ENCODE results near the gene RSRC1.
"Not testable (repeated sequence)": the region's sequence is repeated elsewhere in the genome, so short reads cannot be mapped to it uniquely, and the experiment has no call there.

The RSRC1 gene

DNA sequence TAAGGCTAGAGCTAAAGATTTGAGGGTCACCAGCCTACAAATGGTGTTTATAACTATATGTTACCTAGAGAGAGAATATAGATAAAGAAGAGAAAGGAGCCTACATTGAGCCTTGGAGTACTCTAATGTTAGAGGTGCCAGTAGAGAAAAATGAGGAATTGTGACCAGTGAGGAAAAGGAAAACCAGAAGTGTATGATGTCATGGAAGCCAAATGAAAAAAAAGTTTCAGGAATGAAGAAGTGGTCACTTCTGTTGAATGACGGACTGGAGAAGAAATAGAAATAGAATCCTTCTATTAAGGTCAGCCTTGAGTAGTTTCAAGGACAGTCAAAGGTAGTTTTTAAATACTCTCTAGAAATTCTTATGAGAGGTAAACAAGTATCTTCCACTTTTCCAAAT lies 409.9 kb downstream of the RSRC1 start:
- DNase-seq (ENCODE audit: low read depth in 2 of 2, low spot score in 1 of 2) = no peak

DNA sequence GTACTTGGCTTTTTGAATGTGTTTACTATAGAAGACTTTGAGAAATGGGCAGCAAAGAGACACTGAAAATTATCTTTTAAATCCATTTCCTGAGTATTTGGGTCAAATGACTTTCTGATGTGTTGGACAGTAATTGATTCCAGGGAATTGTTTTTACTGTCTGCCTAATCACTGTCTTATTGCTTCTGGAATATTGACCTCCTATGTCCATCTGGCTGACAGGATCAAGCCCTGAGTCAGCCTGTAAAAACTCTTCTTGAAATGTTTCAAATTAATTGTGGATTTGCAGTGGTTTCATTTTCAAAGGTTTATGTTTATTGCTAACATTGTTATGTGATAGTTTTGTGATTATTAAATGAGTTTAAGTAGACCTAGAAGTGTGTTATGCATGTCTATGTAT lies 410.5 kb downstream of the RSRC1 start:
- no peak for DNase-seq (ENCODE audit: low read depth in 2 of 2, low spot score in 1 of 2)

DNA sequence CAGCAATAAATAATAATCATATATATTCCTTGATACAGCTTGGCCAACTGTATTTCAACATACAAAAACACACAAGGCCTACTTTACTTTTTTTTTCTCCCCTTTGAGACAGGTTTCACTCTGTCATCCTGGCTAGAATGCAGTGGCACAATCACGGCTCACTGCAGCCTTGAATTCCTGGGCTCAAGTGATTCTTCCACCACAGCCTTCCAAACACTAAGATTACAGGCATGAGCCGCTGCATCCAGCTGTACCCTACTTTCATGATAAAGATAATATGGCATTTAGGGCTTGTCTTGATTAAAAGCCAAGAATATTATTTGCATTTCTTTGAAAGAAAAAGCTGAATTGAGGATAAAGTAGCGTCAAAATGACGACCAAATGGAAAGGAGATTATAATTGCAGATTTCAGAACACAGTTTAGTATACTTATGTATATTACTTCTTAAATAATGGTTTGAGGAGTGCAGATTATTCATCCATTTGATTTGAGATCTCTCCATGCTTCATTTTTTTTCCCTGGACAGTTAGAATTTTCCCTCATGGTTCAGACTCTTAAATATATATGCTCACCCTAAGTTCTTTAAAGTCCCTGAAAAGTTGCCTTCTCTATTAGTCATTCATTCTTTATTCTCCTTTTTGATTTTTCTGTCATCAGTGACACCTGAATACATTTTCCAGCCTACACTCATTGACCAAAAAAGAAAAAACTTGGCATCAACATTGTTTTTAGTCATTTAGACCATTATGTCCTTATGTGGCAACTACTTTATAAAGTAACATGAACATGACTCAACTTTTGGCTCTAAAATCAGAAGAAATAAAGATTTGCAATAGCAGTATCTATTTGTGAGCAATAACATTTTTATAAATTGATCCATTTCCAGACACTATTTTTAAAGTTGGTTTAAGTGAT lies 412.6 kb downstream of the RSRC1 start:
- no peak for DNase-seq (ENCODE audit: low read depth in 2 of 2, low spot score in 1 of 2)

DNA sequence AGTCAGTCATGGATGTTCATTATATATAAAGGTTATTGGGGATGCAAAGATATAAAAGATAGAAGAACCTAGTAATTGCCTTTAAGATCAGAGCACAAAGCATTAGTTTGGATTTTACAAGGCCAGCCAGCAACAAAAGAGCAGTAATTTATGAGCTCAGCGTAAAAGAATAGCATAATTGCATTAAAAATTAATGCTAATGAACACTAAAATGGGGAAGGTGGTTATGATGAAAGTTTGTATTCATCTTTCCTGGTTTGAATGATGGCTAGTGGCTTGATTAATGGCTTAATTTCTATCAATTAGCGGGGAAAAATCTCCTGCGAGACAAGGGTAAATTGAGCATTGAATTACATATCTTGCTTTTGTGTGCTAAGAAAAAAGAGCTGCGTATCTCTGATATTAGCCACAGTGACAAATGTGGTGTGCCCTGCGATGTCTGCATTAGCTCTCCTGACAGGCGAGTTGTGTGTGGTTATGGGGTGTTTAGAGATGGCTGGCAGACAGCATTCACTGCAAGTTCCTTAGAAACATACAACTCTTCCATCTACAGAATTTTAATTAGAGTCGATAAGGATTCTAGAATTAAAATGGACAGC lies 418.3 kb downstream of the RSRC1 start:
- no peak for DNase-seq (ENCODE audit: low read depth in 2 of 2, low spot score in 1 of 2)

DNA sequence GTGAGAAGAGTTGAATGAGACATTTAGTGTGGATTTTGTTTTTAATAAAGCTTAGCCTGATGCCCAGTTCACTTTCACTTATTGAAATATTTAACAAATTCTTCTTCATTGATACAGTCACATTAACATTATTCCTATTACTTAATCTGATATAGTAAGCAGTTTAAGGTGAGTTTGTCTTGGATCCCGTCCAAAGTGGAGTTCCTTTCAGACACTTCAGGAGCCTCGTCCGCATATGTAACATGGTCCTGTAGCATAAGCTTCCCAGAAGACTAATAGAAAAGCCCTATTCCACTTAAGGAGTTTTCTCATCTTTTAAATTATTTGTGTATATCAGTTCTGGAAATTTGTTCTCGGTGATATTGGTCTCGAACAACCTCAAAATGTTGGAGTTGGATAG lies 421.4 kb downstream of the RSRC1 start:
- DNase-seq (ENCODE audit: low read depth in 2 of 2, low spot score in 1 of 2) = no peak

DNA sequence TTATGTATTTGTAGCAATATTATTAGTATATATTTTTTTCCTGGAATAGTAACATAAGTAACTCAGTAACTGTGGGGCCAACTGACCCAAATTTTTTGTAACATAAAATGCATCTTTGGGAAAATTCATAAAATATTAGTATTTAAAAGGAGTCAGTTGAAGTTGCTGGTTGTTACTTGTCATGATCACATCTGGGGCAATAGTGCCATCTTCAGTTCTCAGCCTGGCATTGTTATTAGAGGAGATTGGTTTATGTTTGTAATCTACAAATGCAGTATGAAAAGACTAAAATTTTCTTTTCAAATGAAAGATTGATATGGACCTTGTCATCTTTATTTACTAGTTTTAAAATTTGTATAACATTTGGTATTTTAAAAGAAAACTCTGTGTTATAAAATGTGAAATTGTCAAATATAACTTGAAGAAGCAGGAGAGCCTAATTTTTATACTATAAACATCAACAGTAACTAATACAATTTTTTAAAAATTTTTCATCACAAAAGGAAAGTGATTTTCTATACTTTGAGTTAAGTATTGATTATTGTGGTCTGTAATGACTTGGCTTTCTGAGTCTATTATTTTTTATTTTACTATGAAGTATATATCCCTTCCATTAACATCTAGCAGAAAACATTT lies 422.3 kb downstream of the RSRC1 start:
- no peak for DNase-seq (ENCODE audit: low read depth in 2 of 2, low spot score in 1 of 2)

DNA sequence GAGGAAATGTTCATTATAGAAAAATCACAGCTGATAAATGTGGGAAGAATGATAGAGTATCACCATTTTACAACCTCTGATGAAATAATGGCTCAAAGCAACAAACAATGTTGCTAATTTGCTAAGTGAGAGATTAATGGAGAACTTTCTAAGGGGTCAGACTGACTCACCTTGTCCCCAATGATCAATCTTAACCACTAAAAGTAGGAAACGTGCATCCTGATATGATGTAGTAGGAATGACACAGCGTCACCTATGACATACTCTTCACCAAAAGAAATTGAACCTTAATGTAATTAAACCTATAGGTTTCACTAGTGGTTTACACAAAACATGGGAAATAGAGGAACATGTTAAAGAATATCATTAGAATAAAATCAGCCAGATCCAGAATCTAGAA lies 426.0 kb downstream of the RSRC1 start:
- DNase-seq (ENCODE audit: low read depth in 2 of 2, low spot score in 1 of 2) = no peak

DNA sequence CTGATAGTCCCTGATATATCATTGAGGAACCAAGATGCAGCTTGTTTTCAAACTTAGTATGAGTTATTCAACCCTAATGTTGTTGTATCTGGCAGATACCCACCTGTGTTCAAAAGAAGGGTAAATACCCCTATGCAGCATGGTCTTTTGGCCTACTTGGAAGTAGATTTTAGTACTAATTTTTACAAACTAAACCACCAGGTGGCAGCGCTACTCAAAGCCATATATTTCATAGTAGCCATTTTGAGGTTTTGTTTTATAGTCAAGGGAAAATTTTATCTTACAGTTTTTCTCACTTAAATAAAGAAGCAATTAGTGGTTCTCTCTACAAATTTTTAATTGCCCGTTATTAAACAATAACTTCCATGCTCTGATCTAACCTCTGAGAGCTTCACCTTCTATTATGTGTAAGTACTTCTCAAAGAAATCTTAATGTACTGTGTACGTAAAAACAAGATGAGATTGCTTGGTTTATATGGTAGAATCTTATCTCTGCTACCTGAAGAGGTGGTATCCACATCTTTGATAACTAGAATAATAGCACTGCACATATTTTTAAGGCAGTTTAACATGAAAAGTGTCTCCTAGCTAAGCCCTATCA lies 429.6 kb downstream of the RSRC1 start:
- no peak for DNase-seq (ENCODE audit: low read depth in 2 of 2, low spot score in 1 of 2)

DNA sequence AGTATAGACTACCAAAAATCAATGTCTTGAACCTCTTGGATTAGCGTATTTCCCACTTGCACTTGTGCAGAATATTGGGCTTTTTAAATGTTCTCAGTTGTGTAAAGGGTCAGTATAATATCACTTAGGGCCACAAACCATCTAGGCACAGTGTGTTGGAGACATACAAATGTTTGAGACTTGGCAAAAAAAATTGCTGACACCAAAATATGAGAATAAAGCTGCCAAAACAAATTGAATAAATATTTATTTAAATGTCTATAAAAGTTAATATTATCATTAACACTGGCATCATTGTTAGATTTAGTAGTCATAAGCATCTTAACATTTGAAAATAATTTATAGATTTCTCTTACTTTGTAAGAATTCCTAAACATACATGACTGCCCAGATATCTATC lies 430.2 kb downstream of the RSRC1 start:
- DNase-seq (ENCODE audit: low read depth in 2 of 2, low spot score in 1 of 2) = no peak

DNA sequence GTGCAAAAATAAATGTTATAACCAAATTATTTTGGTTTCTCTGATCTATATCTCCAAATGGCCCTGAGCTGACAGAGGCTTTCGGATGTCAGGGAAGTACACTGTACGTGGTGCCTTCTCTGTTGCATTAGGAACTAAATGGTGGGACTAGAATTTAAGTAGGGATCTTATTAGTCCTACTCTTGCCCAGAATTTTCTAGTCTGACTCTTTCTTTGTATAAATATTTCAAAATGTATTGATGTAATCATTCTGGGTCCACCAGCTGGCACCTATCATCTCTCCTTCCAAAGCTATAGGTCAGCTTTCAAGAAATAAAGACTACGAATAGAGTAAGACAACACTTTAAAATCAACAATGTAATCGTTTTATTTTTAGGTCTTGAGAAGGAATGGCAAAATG lies 438.8 kb downstream of the RSRC1 start:
- no peak for DNase-seq (ENCODE audit: low read depth in 2 of 2, low spot score in 1 of 2)

DNA sequence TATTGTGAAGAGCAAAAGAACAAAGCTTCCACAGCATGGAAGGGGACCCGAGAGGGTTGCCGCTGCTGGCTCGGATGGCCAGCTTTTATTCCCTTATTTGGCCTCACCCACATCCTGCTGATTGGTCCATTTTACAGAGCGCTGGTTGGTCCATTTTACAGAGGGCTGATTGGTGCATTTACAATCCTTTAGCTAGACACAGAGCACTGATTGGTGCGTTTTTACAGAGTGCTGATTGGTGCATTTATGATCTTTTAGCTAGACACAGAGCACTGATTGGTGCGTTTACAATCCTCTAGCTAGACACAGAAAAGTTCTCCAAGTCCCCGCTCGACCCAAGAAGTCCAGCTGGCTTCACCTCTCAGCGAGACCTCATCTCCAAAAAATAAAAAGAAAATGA lies 440.0 kb downstream of the RSRC1 start:
- DNase-seq (ENCODE audit: low read depth in 2 of 2, low spot score in 1 of 2) = not testable (repeated sequence)

DNA sequence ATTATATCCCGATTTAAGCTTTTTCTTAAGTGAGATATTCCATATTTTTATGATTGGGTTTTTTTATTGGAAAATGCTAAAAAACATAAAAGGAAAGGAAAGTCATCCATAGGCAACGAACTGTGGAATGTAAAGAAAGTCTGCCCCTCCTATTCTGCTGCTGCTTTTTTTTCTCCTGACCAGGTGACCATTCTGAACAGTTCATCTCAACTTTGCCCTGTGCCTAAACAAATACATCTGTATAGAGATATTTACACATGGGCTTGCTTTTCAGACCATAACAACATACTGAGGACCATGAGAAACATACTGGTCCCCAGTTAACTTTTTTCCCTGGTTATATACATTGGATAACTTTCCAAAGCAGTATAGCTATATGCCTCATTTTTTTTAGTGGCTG lies 442.2 kb downstream of the RSRC1 start:
- no peak for DNase-seq (ENCODE audit: low read depth in 2 of 2, low spot score in 1 of 2)

DNA sequence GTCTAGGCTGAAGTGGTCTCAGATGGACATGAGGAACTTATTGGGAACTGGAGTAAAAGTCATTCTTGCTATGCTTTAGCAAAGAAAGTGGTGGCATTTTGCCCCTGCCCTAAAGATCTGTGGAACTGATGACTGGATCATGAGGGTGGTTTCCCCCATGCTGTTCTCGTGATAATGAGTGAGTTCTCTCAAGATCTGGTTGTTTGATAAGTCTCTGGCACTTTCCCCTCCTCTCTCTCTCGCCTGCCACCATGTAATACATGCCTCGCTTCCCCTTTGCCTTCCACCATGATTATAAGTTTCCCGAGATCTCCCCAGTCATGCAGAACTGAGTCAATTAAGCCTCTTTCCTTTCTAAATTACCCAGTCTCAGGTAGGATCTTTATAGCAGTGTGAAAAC lies 449.6 kb downstream of the RSRC1 start:
- DNase-seq (ENCODE audit: low read depth in 2 of 2, low spot score in 1 of 2) = no peak

DNA sequence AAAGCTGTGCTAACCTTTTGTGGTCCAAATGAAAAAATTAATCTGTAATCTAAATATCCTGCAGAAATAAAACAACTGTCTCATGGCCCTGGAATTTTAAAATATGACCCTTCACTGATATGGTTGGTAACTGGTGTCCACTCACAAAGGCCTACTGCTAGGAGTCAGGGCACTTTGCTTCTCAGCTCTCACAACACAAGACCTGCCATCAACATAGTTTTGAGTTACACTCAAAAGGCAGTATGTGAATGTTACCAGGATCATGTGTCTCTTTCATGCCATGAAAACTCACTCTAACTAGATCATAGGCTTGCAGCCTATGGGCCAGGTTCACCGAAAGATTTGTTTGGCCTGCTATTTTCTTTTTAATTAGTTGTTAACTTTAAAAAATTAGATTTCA lies 451.1 kb downstream of the RSRC1 start:
- no peak for DNase-seq (ENCODE audit: low read depth in 2 of 2, low spot score in 1 of 2)

DNA sequence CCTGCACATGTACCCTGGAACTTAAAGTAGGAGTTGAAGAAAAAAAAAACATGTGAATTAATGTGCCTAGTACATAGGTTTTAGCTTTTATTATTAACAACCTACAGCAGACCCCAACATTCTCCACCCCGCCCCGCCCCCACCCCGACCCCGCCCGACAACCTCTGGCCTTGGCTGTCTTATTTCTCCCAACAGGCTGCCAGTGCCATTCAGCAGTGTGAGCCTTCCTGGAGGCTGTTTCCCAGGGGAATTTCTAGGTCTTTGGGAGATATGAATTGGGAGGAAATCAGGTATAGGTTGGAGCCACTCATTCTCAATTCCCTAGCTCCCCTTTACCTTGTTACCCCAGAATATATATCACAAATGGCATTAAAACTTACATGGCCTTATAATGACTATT lies 452.8 kb downstream of the RSRC1 start:
- DNase-seq (ENCODE audit: low read depth in 2 of 2, low spot score in 1 of 2) = no peak

DNA sequence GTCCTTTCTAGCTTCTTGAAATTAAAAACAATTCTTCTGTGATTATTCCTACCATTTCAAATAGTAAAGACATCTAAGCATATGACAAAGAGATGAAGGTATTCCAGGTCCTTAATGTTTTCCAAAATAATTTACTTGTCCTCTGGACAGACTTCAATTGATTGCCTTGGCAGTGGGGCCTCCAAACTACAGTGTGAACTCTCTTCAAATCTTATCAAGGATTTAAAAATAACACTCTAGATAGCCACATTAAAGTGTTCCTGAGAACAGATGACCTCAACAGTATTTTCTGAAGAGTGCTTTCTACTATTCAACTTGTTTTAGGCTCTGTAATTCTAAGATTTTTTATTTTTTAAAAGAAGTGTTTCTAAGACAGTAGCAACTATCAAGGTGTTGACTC lies 453.2 kb downstream of the RSRC1 start:
- no peak for DNase-seq (ENCODE audit: low read depth in 2 of 2, low spot score in 1 of 2)

DNA sequence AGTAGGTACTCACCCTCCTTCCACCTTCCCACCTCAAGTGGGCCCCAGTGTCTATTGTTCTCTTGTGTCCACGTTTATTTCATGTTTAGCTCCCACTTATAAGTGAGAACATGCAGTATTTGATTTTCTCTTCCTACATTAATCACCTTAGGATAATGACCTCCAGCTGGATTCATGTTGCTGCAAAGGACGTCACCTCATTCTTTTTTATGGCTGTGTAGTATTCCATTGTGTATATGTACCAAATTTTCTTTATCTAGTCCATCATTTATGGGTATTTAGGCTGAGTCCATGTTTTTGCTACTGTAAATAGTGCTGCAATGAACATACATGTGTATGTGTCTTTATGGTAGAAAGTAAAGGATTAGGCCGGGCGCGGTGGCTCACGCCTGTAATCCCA lies 455.2 kb downstream of the RSRC1 start:
- no peak for DNase-seq (ENCODE audit: low read depth in 2 of 2, low spot score in 1 of 2)

DNA sequence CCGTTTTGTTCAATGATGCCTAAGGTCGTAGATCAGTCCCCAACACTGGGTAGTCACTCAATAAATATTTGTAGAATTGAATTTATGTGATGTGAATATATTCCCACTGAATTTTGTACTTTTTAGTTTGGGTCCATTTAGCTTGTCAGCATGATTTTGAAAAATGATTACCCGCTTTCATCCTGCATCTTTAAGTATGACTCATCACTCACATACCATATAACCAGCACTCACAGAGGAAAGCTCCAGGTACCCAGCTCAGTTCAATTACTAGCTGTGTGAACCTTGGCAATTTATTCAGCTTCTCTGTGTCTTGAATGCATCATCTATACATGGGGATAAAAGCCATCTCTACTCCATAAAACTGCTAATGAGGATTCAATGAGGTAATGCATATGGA lies 458.9 kb downstream of the RSRC1 start:
- DNase-seq (ENCODE audit: low read depth in 2 of 2, low spot score in 1 of 2) = no peak

DNA sequence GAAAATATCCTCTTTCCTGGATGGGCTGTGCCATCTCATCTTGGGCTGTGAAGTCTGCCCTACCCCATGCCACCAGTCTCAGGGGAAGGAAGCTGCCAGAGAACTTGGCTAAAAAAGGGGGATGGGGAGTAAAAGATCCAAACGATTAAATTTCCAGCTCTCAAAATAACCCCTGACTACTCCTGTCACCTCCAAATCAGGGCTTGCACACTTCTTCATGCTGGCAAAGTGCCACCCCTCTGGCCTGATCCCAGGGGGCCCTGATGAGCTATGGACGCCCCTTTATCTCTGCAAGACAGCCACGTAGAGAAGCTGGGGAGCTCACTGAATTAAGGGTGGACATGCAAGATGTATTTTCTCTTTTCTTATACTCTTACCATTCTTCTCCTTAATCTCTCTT lies 459.9 kb downstream of the RSRC1 start:
- DNase-seq (ENCODE audit: low read depth in 2 of 2, low spot score in 1 of 2) = no peak

DNA sequence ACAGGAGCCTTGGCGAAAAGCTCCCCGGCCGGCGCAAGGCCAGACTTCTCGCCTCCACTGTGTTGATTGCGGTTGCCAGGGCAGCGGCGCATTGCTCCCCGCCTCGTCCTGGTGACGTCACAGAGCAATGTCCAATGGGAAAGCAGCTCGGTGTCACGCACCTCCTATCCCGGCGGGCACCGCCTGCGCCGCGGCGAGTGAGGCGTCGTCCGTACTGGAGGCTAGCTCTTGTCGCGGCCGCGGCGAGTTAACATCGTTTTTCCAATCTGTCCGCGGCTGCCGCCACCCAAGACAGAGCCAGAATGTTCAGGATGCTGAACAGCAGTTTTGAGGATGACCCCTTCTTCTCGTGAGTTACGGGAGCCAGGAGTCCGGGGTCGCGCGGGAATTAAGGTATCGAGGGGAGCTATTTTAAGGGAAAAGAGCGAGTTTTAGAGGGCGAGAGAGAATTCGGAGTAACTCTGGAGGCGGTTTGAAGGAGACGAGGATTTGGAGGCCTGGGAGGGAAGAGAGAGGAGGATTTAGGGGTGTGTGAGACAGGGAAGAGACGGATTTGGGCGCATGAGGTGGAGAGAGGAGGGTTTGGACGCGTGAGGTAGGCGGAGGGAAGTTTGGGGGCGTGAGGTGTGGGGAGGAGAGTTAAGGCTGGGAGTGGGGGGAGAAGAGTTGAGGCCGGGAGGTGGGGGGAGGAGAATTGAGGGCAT lies 461.3 kb downstream of the RSRC1 start, which contains the start of gene MLF1:
MLF1 (plus strand) TSS at position 196 of the 704 bp plus-strand sequence; CDS start at position 303, 107 bp downstream.
- peak; percentile 53 to 58 for DNase-seq (ENCODE audit: low read depth in 2 of 2, low spot score in 1 of 2)

All from stimulated activated CD8-positive, alpha-beta memory T cell treated with anti-CD3 and anti-CD28 coated beads, Interleukin-4, amount 100 ng/mL, for 4 hours (primary cell).